ENCODE data around the gene CASKIN2.
"Not testable (repeated sequence)": the region's sequence is repeated elsewhere in the genome, so short reads cannot be mapped to it uniquely, and the experiment has no call there.

Gene CASKIN2

GRCh38 chr17:75463603-75464002 lies 51.7 kb downstream of the CASKIN2 start:
- no peak for DNase-seq

- DNase-seq: no peak
These were observed 55.0 kb downstream of the CASKIN2 start for GRCh38 chr17:75460295-75460694.

DNA sequence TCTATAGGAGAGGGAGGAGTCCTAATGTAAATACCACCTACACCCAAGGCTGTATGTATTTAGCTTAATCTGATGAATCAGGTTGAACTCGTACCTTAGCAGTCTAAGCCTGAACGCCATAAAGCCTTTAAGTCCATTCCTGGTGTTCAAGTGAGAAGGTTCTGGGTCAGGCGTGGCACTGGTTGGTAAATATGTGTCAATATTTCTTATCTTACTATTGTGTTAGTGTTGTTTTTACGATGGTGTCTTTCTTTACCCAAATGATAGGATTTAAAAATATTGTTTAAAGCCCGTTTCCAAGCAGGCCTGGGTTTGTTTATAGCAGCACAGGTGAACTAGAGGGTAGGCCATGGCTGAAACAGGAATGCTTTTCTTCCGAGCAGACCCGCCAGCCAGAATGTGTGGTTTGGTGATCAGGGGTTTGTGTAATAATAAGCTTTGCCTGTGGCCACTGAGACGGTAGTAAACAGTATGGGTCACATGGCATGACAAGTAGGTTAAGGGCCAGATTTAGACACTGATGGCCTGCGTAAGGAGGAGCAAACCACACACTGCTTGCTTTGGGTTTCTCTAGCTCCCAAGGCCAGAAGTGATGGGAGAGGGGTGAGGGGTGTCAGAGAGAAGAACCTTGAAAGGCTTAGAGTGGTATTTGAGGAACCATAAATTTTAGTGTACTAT lies 55.6 kb downstream of the CASKIN2 start:
- DNase-seq: no peak

GRCh38 chr17:75459246-75459589 lies 56.1 kb downstream of the CASKIN2 start:
- no peak for DNase-seq

DNA sequence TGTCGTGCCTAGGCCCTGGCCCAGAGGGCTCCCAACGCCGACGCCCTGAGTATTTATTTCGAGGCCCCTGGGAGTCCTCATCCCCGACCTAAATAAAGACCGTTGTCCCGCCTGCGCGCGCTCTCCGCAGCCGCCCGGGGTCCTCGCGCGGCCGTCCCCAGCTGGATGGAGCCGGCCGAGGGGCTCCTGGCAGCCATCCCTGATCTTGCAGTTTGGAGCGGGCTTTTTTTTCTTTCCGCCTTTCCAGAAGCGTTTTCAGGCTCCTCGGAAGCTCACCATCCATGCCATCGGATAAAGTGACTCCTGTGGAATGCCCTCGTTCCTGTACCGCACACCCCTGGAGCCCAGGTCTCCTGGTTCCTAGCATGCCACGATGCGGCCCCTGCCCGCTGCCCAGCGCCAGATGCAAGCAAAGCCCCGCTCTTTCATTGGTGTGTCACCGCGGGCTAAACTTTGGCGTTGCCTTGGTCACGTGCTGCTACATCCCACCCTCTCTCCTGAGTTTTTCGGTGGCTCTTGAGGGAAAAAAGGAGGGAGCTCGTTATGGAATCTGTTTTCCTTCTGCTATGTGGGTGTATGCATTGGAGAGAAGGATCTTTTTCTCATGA lies 58.2 kb downstream of the CASKIN2 start:
- DNase-seq: peak; percentile 65

DNA sequence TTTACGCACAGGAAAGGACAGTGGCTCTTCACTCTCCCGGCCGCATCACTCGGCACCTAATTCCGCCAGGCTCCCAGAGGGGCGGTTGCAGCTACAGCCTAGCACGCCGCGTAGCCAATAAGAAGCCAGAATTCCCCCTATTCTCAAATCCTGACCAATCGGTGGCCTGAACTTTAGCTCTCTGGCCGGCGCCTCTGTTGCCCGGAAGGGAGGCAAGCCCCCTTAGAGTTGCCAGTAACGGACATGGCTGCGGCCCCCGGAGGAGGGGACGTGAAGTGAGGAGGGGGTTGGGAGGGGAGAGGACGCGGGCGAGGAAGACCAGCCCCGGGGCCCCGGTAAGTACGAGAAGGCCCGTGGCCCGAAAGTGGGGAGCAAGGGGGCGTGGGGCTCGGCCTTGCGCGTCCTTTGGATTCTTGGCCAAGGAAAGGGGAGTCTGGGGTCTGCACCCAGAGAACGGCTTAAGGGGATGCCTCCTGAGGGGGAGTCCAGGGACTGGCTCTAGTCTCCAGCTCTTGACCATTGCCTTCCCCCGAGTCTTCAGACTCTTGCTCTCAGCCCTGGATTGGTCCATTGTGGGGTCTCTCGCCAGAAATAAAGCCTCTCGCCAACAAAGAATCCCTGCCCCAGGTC lies 58.8 kb downstream of the CASKIN2 start, which contains the start of gene TMEM94:
TSS of gene TMEM94 (plus strand) at position 219 of the 630 bp plus-strand sequence. CDS start 15,271 bp downstream, outside the sequence.
- DNase-seq: peak; percentile 98

GRCh38 chr17:75456039-75456416 lies 59.3 kb downstream of the CASKIN2 start:
- no peak for DNase-seq

DNA sequence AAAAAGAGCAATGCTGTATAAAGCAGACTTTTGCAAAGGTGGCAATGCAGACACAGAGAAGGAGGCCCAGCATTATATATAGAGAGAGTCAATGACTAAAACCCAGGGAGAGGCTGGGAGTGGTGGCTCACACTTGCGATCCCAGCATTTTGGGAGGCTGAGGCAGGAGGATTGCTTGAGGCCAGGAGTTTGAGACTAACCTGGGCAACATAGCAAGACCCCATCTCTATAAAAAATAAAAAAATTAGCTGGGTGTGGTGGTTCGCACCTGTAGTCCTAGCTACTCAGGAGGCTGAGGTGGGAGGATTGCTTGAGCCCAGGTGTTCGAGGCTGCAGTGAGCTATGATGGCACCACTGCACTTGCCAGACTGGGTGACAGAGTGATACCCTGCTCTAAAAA lies 60.7 kb downstream of the CASKIN2 start:
- not testable (repeated sequence) for DNase-seq

- DNase-seq: peak; percentile 30
These were observed 61.1 kb downstream of the CASKIN2 start for GRCh38 chr17:75454193-75454592.

DNA sequence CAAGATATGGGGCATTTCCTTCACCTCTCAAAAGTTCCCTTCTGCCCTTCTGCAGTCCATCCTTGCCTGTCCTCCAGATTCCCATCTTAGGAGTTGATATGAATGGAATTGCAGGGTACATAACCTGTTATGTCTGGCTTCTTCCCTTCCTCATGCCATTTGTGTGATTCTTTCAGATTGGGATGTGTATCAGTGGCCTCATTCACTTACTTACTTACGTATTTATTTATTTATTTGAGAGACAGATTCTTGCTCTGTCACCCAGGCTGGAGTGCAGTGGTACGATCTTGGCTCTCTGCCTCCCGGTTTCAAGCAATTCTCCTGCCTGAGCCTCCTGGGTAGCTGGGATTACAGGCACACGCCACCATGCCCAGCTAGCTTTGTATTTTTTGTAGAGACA lies 65.1 kb downstream of the CASKIN2 start:
- DNase-seq: peak; percentile 19

Data from EL (cell line).